GM12874 (cell line): ENCODE results near the gene PAIP2B.

Experiments used
- TF ChIP-seq, protein P1 (sequence below): IDR thresholded peaks from 2 replicates; pipeline ENCODE4 v1.5.1; 2011; ENCODE audit warnings: low read depth, mild to moderate bottlenecking, control low read depth, low read length, moderate library complexity; ENCODE audit not compliant: insufficient read depth

The PAIP2B gene

DNA sequence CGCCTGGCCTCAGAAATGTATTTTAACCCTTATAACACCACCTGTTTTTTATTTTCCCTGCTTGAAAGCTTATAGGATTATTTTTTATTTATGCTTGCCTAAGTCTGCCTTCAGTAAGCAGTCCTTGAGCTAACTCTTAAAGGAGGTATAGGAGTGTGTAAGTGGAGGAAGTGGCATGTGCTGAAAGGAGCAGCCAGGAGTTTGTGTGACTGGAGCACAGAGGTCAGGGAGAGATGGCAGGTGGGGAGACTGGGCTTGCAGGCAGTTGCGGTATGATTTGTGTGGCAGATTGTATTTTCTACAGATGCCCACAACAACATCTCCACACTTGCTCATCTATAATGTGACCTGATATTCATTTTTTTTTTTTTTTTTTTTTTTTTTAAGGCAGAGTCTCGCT lies 27.2 kb upstream of the PAIP2B start:
- TF ChIP-seq, protein P1, sequence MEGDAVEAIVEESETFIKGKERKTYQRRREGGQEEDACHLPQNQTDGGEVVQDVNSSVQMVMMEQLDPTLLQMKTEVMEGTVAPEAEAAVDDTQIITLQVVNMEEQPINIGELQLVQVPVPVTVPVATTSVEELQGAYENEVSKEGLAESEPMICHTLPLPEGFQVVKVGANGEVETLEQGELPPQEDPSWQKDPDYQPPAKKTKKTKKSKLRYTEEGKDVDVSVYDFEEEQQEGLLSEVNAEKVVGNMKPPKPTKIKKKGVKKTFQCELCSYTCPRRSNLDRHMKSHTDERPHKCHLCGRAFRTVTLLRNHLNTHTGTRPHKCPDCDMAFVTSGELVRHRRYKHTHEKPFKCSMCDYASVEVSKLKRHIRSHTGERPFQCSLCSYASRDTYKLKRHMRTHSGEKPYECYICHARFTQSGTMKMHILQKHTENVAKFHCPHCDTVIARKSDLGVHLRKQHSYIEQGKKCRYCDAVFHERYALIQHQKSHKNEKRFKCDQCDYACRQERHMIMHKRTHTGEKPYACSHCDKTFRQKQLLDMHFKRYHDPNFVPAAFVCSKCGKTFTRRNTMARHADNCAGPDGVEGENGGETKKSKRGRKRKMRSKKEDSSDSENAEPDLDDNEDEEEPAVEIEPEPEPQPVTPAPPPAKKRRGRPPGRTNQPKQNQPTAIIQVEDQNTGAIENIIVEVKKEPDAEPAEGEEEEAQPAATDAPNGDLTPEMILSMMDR = no peak

DNA sequence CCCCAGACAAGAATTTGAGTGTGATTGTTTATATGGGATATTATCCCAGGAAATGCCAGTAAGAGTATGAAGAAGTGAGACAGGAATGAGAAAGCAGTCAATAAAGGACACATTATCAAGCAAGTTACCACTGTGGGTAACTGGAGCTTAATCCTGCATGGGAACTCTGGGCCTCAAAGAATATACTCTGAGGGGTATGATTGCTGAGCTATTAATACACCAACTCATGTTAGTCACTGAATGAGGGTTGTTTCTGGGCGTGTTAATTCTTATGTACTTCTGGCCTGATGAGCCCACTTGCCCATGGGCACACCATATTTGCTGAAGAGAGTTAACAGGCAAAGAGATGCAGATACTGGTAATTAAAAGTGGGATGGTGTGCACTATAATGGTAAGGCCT lies 26.6 kb upstream of the PAIP2B start:
- TF ChIP-seq, protein P1 = no peak

DNA sequence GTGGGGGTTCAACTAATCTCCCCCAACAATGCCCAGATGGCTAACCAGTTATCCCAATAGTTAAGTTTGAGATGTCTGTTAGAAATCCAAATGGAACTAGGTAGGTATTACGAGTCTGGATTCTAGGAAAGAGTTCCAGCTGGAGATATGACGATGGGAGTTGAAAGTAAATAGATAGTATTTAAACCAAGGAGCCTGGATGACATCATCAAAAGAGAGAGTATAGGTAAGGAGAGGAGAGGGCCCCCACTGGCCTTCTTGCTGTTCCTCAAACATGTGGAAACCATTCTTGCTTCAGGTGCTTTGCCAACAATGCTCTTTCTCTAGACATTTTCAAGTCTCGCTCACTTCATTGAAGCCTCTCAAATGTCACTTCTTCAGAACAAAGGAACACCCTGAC lies 26.0 kb upstream of the PAIP2B start:
- TF ChIP-seq, protein P1 = no peak

DNA sequence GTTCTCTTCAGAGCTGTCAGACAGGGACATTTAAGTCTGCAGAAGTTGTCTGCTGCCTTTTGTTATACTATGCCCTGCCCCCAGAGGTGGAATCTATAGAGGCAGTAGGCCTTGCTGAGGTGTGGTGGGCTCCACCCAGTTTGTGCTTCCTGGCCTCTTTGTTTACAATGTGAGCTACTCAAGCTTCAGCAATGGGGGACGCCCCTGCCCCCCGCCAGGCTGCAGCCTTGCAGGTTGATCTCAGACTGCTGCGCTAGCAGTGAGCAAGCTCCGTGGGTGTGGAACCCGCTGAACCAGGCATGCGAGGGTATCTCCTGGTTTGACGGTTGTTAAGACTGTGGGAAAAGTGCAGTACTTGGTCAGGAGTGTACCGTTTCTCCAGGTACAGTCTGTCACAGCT lies 24.0 kb upstream of the PAIP2B start:
- TF ChIP-seq, protein P1 = no peak

DNA sequence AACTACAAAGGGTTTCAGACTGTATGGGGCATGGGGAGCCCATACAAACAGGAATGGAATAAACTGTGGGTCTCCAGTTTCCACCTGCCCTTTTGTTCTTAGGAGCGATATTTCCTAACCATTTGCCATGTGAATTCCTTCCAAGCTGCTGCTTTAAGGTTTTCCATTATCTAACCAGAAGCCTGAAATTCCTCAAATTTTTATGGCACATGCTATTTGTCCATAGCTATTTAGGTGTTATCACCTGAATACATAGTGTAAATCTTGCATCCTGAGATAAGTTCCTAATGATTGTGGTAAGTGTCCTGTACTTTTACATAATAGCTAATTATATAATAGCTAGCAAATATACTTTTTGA lies 17.4 kb upstream of the PAIP2B start:
- TF ChIP-seq, protein P1 = no peak

DNA sequence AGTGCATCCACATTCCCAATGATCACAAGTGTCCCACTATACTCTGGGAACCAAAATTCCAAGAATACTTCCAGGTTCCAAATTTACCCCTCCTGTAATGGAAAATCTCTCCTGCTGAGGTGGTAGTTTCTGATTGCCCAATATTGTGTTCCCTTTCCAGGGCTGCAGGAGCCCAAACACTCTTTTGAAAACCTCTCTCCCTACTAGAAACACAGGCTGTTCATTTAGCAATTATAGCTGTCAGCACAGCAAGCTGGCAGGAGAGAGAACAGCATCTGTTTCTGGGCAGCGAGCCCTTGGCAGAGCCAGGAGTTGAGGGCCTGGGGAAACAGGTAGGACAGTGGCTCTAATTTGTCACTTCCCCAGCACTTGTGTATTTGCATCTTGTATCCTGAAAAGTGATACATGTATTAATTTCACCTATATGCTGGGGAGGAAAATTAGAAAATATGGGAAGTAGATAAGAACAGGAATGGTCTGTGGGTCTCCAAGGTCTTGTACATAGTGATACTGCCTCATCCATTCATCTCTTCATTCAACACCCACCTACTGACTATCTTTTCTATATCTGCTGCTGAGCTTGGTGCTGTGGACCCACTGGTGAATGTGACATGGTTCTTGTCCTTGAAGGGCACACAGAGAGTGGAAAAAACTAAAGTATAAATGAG lies 16.9 kb upstream of the PAIP2B start:
- TF ChIP-seq, protein P1 = no peak

DNA sequence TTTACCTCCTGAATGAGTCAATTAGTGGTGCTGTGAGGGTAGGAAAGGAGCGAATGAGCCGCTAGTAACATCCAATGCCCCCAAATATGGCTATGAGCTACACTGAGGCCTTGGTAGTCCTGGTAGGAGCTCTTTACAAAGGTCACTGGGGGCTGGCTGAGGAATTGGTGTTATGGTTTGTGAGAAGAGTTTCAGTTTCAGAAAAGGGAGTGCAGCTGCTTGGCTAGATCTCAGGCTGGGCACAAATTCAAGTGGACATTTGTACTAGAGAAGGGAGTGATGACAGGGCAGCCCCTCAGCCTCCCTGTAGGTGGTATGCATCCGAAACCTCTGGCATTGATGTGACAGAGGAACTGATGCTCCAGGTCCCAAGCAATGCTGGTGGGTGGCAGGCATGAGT lies 13.9 kb upstream of the PAIP2B start:
- TF ChIP-seq, protein P1 = no peak
